PC-3 (cell line): ENCODE measurements around the gene NUDT15.

Experiments used
- EZH2phosphoT487 ChIP-seq: fragments of 300-600 bp; sonication (generic); IDR thresholded peaks from 2 replicates; pipeline ENCODE4 v1.6.1; 2018; ENCODE audit warnings: mild to moderate bottlenecking, antibody characterized with exemption, low read length, borderline replicate concordance
- TF ChIP-seq, protein P1 (sequence below): fragments of 300-600 bp; sonication (generic); conservative IDR thresholded peaks from 2 replicates; pipeline ENCODE4 v1.5.1; 2017; ENCODE audit warnings: antibody characterized with exemption, low read depth, mild to moderate bottlenecking, low read length

DNA sequence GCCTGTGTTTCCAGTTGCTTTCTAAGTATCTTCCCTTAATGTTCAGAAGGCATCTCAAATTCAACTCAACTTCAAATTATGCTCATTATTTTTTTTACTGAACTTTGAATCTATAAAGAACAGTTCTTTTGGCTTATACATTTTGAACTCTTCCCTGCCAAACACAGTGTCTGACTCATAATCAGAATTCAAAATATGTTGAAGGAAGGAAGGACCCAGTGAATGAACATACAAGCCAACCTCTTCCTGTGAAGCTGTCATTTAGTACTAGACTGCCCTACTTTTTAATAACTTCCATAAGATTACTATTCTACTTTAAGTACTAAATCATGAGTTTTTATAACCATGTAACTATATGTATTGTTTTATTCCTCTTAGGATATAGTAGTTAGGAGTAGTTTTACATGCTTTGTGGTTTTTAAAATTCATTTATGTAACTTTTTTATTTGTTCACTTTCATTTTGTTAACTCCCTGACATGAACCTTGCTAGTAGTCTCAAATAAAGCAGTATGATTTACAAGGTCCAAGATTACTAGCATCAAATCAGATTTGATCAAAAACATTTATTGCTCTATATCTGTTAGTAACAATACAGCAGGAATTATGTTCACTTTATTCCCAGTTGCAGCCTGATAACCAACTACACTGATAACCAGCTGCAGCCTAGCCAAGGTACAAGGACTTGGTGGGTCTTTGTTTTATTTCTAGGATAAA, 6.4 kb downstream of the NUDT15 start:
- no peak for TF ChIP-seq EZH2phosphoT487
- TF ChIP-seq, protein P1, sequence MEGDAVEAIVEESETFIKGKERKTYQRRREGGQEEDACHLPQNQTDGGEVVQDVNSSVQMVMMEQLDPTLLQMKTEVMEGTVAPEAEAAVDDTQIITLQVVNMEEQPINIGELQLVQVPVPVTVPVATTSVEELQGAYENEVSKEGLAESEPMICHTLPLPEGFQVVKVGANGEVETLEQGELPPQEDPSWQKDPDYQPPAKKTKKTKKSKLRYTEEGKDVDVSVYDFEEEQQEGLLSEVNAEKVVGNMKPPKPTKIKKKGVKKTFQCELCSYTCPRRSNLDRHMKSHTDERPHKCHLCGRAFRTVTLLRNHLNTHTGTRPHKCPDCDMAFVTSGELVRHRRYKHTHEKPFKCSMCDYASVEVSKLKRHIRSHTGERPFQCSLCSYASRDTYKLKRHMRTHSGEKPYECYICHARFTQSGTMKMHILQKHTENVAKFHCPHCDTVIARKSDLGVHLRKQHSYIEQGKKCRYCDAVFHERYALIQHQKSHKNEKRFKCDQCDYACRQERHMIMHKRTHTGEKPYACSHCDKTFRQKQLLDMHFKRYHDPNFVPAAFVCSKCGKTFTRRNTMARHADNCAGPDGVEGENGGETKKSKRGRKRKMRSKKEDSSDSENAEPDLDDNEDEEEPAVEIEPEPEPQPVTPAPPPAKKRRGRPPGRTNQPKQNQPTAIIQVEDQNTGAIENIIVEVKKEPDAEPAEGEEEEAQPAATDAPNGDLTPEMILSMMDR, result no peak
